Neural progenitor cell (in vitro differentiated cells): ENCODE measurements around the gene RBPMS2. TPM values are rescaled to one million over a fixed set of nuclear protein-coding genes. Genes with fewer than 3 reads are reported as not detected.

ENCODE experiments used
- DNase-seq: peaks from one replicate; pipeline ENCODE4 v3.0.0-alpha.2; 2016; ENCODE audit warnings: low spot score
- H2AFZ ChIP-seq: fragments of 200-600 bp; sonication (generic); replicated peaks from 2 replicates; pipeline ENCODE4 v1.6.1; 2016; ENCODE audit warnings: antibody characterized with exemption
- H3F3A ChIP-seq: fragments of 200-600 bp; sonication (generic); 2 replicates; pipeline ENCODE4 v1.6.1; 2016; ENCODE audit warnings: antibody characterized with exemption, low read depth
- H3K27ac ChIP-seq: fragments of 200-600 bp; sonication (generic); 2 replicates; pipeline ENCODE4 v1.5.1; 2016; ENCODE audit warnings: mild to moderate bottlenecking
- H3K27me3 ChIP-seq: fragments of 200-600 bp; sonication (generic); 2 replicates; pipeline ENCODE4 v1.6.1; 2016; ENCODE audit warnings: mild to moderate bottlenecking, moderate library complexity
- H3K36me3 ChIP-seq: fragments of 200-600 bp; sonication (generic); 2 replicates; pipeline ENCODE4 v1.5.1; 2016
- H3K4me1 ChIP-seq: fragments of 200-600 bp; sonication (generic); 2 replicates; pipeline ENCODE4 v1.6.1; 2016; ENCODE audit warnings: mixed run types
- H3K4me2 ChIP-seq: fragments of 200-600 bp; sonication (generic); 2 replicates; pipeline ENCODE4 v1.6.1; 2016
- H3K4me3 ChIP-seq: fragments of 200-600 bp; sonication (generic); 2 replicates; pipeline ENCODE4 v1.5.1; 2016
- H3K79me2 ChIP-seq: fragments of 200-600 bp; sonication (generic); 2 replicates; pipeline ENCODE4 v1.6.1; 2016; ENCODE audit warnings: low read depth
- H3K9ac ChIP-seq: fragments of 200-600 bp; sonication (generic); 2 replicates; pipeline ENCODE4 v1.6.1; 2016
- H3K9me3 ChIP-seq: fragments of 200-600 bp; sonication (generic); 2 replicates; pipeline ENCODE4 v1.5.1; 2016; ENCODE audit warnings: low read depth
- H4K20me1 ChIP-seq: fragments of 200-600 bp; sonication (generic); 2 replicates; pipeline ENCODE4 v1.6.1; 2016; ENCODE audit warnings: low read depth
- H3K27ac Mint-ChIP-seq: 3 replicates; pipeline ENCODE4 v1.8.0; 2021; ENCODE audit warnings: mixed read lengths
- H3K27me3 Mint-ChIP-seq: 2 replicates; pipeline ENCODE4 v1.8.0; 2022; ENCODE audit warnings: low read depth, mild to moderate bottlenecking, inconsistent platforms, moderate library complexity, mixed read lengths; ENCODE audit not compliant: insufficient read depth
- H3K36me3 Mint-ChIP-seq: 3 replicates; pipeline ENCODE4 v1.8.0; 2021; ENCODE audit warnings: mixed read lengths
- H3K4me1 Mint-ChIP-seq: 3 replicates; pipeline ENCODE4 v1.8.0; 2021; ENCODE audit warnings: mixed read lengths
- H3K4me3 Mint-ChIP-seq: 3 replicates; pipeline ENCODE4 v1.8.0; 2021; ENCODE audit warnings: mild to moderate bottlenecking, moderate library complexity, mixed read lengths
- H3K9me3 Mint-ChIP-seq: 3 replicates; pipeline ENCODE4 v1.8.0; 2020; ENCODE audit warnings: mixed read lengths
- EZH2 ChIP-seq: fragments of 200-600 bp; sonication (generic); IDR thresholded peaks from 2 replicates; pipeline ENCODE4 v1.6.1; 2017; ENCODE audit warnings: antibody characterized with exemption, mild to moderate bottlenecking, moderate library complexity
- EZH2phosphoT487 ChIP-seq: fragments of 200-600 bp; sonication (generic); IDR thresholded peaks from 2 replicates; pipeline ENCODE4 v1.6.1; 2017; ENCODE audit warnings: antibody characterized with exemption
- total RNA-seq: library from RNA; depleted of rRNA; stranded (reverse); fragments of >200 nt; gene quantifications from 2 replicates; pipeline ENCODE4 v1.2.3, GENCODE V29; 2015; ENCODE audit warnings: low replicate concordance
- TF ChIP-seq, protein P1 (sequence below): fragments of 200-600 bp; sonication (generic); IDR thresholded peaks from 2 replicates; pipeline ENCODE4 v1.5.1; 2017; ENCODE audit warnings: antibody characterized with exemption, mild to moderate bottlenecking

RBPMS2 gene
- total RNA-seq, 1 donor from 2014 or later: 0.15 TPM

DNA sequence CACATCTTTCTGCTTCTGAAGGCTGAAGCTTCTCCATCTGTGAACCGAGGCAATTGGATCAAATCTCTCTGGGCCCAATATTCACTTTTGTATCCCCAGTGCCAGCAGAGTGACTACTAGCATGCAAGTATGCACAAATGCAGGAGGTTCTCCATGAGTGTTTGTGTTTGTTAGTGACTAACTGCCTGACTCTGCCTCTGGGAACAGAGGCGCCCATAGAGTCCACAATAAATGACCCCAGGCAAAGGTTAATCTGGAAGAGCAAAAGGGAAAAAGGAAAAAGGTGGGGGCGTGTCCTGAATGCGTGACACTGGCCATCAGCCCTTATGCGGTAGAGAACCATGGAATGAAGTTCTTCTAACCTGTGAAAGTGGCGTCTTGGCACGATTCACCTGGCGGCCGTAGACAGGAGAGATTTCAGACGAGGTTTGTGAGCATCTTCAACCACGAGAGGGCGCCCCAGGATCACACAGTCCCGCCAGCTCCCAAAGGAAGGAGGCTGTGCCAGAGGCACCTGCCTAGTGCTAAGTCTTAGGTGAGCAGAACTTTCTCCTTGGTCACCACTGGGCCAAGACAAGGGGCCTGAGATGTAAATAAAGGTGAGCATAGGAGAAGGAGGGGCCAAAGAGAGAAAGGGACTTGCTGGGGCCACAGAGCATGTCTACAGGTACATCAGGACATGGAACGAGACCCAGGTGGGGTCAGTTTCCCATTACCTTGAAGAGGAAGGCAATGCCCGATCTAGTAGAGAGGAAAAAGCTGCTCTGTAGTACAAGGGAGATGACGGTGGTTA lies 44.2 kb downstream of the RBPMS2 start:
- no peaks in the 10 kb centered on the region for H3K27me3 ChIP-seq
- H3K9me3 ChIP-seq: no peaks in the 10 kb centered on the region
- no peak overlapping the region for H3K4me2 ChIP-seq
- no peak overlapping the region for H3K27ac Mint-ChIP-seq
- H3K4me1 Mint-ChIP-seq: peaks cover 17% of the 10 kb centered on the region
- peaks cover 6% of the 10 kb centered on the region for H3K27me3 Mint-ChIP-seq
- no peaks in the 10 kb centered on the region for H3K79me2 ChIP-seq
- no peaks in the 10 kb centered on the region for H3K36me3 ChIP-seq
- H3K9ac ChIP-seq: no peak overlapping the region
- peaks cover 4% of the 10 kb centered on the region for H3K36me3 Mint-ChIP-seq
- H3K4me1 ChIP-seq: no peaks in the 10 kb centered on the region
- TF ChIP-seq, protein P1, sequence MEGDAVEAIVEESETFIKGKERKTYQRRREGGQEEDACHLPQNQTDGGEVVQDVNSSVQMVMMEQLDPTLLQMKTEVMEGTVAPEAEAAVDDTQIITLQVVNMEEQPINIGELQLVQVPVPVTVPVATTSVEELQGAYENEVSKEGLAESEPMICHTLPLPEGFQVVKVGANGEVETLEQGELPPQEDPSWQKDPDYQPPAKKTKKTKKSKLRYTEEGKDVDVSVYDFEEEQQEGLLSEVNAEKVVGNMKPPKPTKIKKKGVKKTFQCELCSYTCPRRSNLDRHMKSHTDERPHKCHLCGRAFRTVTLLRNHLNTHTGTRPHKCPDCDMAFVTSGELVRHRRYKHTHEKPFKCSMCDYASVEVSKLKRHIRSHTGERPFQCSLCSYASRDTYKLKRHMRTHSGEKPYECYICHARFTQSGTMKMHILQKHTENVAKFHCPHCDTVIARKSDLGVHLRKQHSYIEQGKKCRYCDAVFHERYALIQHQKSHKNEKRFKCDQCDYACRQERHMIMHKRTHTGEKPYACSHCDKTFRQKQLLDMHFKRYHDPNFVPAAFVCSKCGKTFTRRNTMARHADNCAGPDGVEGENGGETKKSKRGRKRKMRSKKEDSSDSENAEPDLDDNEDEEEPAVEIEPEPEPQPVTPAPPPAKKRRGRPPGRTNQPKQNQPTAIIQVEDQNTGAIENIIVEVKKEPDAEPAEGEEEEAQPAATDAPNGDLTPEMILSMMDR: peak; percentile 95
- TF ChIP-seq EZH2 (no peak), EZH2phosphoT487 (no peak)
- H3K4me3 Mint-ChIP-seq: no peak overlapping the region
- H3K4me3 ChIP-seq: no peak overlapping the region
- H3F3A ChIP-seq: no peaks in the 10 kb centered on the region
- no peak overlapping the region for H3K27ac ChIP-seq
- H2AFZ ChIP-seq: no peak overlapping the region
- H3K9me3 Mint-ChIP-seq: no peaks in the 10 kb centered on the region
- H4K20me1 ChIP-seq: no peaks in the 10 kb centered on the region
- DNase-seq: peak; percentile 90

DNA sequence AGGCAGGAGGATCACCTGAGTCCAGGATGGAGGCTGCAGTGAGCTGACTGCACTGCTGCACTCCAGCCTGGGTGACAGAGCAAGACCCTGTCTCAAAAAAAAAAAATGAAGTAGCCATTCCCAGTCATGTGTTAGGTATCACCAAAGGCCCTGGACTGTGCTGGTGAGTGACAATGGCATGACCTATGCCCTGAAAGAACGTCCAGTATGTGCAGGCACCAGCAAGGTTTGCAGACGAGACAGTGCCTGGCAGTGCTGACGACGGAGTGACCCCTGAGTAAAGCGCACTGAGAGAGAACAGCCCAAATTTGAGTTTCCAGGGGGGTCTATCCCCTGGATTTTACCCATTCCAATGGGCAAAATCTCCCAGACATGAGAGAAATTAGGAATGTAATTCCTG lies 45.2 kb downstream of the RBPMS2 start:
- no peak overlapping the region for H3K4me2 ChIP-seq
- H4K20me1 ChIP-seq: no peaks in the 10 kb centered on the region
- no peak overlapping the region for H2AFZ ChIP-seq
- peaks cover 11% of the 10 kb centered on the region for H3K4me1 Mint-ChIP-seq
- TF ChIP-seq EZH2phosphoT487 (no peak), EZH2 (no peak)
- TF ChIP-seq, protein P1: no peak
- no peak overlapping the region for H3K27ac ChIP-seq
- no peaks in the 10 kb centered on the region for H3F3A ChIP-seq
- H3K9me3 Mint-ChIP-seq: no peaks in the 10 kb centered on the region
- no peaks in the 10 kb centered on the region for H3K4me1 ChIP-seq
- H3K9ac ChIP-seq: no peak overlapping the region
- DNase-seq: no peak
- no peaks in the 10 kb centered on the region for H3K9me3 ChIP-seq
- H3K36me3 Mint-ChIP-seq: peaks cover 3% of the 10 kb centered on the region
- no peak overlapping the region for H3K4me3 Mint-ChIP-seq
- H3K36me3 ChIP-seq: no peaks in the 10 kb centered on the region
- no peaks in the 10 kb centered on the region for H3K79me2 ChIP-seq
- H3K27me3 ChIP-seq: no peaks in the 10 kb centered on the region
- H3K4me3 ChIP-seq: no peak overlapping the region
- peaks cover 2% of the 10 kb centered on the region for H3K27me3 Mint-ChIP-seq
- no peak overlapping the region for H3K27ac Mint-ChIP-seq

DNA sequence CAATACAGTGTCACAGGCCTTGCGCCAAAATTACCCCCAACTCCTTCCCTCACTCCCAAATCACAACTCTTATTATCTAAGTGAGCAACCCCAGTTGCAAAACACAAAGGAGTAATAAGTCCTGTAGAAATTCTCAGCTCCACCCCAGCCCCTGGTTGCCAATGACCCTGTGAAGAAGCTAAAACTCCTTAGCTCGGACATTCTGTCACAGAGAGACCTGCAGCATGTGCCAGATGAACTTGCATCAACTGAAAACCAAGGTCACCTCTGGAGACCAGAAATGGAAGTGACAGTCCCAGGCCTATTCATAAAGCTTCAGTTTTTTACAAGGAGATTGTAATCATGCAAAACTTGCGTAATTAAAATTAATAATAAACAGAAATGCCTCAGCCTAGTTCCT lies 55.2 kb downstream of the RBPMS2 start:
- Mint-ChIP-seq H3K9me3 (no peaks in the 10 kb centered on the region), H3K27ac (peak overlapping the region; percentile 11), H3K4me3 (no peak overlapping the region), H3K36me3 (peaks cover 15% of the 10 kb centered on the region), H3K27me3 (no peaks in the 10 kb centered on the region), H3K4me1 (peaks cover 9% of the 10 kb centered on the region)
- Histone ChIP-seq H3K27me3 (no peaks in the 10 kb centered on the region), H3K9ac (no peak overlapping the region), H3K36me3 (no peaks in the 10 kb centered on the region), H3F3A (no peaks in the 10 kb centered on the region), H2AFZ (no peak overlapping the region), H3K79me2 (no peaks in the 10 kb centered on the region), H3K4me1 (no peaks in the 10 kb centered on the region), H3K9me3 (no peaks in the 10 kb centered on the region), H4K20me1 (no peaks in the 10 kb centered on the region), H3K27ac (no peak overlapping the region), H3K4me3 (no peak overlapping the region), H3K4me2 (no peak overlapping the region)
- TF ChIP-seq, protein P1: no peak
- no peak for TF ChIP-seq EZH2phosphoT487
- TF ChIP-seq EZH2: no peak
- no peak for DNase-seq
